NCI-H2081 (cell line): ENCODE results near the gene OSTM1.
A peak's percentile ranks its signal among the peaks of the same experiment; 100 is the strongest.

ENCODE experiments used
- DNase-seq, 2 experiments: peaks; one replicate each; lab custom pipeline; 2025; lab: John Stamatoyannopoulos, UW

The OSTM1 gene

DNA sequence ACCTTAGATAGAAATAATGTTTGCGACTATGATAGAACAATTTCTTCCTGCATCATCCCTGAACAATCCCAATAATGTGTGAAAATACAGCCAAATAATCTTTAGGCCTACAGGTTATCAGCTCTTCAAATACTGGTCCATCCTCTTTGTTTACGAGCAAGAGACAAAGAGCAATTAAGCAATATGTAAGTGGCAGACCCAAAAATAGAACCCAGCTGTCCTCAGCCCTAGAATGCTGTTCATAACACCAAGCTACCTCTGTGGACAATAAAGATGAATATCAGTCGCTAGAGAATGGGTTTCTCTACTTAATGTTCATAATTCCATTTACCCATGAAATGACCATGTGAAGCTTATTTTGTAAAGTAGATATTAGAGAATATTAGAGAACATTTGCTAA lies 28.4 kb upstream of the OSTM1 start:
- no peak for DNase-seq

DNA sequence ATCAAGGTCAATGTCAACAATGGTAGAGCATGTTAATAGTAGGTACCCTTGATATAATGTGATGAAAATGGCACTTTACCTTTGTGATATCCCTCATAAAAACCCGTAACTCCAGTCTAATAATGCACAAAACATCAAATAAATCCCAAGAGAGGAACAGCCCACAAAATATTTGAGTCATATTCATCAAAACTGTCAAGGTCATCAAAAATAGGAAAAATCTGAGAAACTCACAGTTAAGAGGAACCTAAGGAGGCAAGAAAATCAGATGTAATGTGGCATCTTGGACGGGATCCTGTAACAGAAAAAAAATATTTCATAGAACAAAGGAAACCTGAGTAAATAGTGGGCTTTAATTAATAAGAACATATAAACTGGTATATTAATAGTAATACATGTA lies 25.5 kb upstream of the OSTM1 start:
- no peak for DNase-seq

DNA sequence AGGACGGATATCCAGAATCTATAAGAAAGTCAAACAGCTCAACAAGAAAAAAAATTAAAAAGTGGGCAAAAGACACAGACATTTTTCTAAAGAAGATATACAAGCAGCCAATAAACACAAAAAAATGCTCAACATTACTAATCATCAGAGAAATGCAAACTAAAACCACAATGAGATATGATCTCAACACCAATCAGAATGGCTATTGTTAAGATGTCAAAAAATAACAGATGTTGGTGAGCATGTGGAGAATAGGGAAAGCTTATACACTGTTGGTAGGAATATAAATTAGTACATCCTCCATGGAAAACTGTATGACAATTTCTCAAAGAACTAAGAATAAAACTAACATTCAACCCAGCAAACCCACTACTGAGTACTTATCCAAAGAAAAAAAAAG lies 23.3 kb upstream of the OSTM1 start:
- no peak for DNase-seq

DNA sequence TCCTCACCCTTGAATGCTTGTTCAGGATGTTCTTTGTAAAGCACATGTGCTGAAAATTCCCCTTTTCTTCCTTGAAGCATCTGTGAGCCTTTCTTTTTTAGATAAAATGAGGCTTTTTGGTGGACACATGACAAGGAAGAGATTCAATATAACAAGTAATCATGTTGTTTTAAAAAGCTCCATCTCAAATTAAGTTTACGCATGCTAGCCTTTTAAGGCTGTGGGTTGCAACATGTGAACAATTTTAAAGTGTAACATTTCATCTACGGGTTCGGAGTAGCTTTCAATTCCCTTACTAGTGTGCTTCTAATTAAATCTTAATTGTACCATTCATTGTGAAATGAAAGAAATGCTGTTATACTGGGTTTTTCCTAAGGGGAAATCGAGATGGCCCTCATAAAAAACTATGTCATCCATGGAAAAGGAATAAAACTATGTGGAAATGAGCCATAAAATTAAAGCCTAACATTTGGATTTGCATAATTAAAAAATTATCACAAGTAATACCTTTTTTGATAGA lies 19.3 kb upstream of the OSTM1 start:
- no peak for DNase-seq

DNA sequence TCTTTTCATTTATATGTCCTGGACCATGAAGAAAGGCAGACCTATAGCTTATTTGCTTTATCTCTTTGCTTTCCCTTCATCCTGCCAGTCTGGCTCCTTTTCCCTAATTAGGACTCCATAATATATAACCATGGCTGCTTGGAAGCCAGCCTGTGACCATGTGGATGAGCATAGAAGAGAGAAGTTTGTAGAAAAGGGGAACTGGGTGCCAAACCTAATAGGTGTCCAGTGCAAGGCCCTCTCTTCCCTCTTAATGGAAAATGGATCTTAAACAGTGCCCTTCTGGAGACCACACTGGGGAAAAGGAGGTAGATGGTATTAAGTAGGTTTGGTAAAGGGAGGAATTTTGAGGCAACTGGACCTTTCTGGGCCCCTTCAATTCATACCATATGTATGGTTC lies 16.7 kb upstream of the OSTM1 start:
- DNase-seq, result no peak

DNA sequence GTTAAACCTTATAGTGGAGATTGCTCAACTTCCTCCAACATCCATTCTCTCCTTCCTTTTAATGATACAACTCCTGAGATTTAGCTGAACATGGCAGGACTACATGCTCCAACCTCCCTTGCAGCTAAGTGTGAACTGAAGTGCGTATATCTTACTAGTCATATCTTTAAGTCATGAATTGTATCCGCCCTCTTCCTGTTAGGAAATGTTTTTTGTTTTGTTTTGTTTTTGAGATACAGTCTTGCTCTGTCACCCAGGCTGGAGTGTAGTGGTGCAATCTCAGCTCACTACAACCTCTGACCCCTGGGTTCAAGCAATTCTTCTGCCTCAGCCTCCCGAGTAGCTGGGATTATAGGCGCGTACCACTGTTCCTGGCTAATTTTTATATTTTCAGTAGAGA lies 8.8 kb upstream of the OSTM1 start:
- no peak for DNase-seq

DNA sequence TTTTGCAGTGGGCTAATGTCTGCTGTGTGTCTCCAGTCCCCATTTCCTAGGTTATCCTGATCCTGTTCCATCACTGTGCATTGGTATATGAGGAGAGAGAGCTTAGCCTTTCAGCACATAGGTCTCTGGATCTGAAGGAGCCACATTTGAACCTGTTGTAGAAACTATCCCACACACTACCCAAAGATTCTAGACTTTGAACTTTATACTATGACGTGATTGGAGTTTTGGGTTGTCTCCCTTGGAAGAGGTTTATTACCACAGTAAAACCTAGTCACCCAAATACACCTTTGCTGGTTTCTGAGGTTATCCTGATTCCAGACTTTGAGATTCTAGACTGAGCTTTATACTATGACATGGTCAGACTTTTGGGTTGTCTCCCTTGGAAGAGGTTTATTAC lies 8.0 kb upstream of the OSTM1 start:
- no peak for DNase-seq

DNA sequence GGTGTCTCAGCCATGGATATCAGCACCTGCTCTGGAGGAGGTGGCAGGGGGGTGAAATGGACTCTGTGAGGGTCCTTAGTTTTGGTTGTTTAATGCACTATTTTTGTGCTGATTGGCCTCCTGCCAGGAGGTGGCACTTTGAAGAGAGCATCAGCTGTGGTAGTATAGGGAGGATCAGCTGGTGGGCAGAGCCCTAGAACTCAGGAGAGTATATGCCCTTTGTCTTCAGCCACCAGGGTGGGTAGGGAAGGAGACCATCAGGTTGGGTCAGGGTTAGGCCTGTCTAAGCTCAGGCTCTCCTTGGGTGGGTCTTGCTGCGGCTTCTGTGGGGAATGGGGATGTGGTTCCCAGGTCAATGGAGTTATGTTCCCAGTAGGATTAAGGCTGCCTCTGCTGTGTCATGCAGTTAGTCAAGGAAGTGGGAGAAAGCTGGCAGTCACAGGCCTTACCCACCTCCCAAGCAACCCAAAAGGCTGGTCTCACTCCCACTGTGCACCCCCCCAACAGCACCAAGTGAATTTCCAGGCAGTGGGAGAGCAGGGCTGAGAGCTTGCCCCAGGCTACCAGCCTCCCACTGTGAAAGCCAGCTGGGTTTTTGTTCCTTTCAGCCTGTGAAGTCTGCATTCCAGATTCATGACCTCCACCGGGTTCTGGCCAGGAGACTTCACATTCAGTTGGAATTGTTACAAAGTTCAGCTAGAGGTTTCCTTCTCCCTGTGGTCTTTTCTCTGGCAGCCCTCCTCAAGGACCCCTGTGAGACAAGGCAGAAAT lies 5.7 kb upstream of the OSTM1 start:
- no peak for DNase-seq

DNA sequence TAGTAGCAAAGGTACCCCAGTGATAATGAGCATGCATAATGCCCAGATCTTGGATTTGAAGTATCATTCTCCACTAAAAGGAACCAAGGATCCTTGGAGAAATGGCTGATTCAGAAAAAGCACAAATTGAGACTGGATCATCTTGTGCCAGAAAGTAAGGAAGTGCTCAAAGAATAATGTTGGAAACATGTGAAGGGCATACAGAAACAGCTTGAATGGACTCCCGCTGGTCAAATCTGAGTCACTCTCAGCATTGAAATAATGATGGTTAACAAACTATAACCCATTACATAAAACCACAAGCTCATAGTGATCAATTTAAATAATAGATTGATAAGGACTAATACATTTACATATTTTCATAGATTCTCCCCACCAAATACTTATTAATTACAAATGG lies 3.6 kb upstream of the OSTM1 start:
- no peak for DNase-seq

DNA sequence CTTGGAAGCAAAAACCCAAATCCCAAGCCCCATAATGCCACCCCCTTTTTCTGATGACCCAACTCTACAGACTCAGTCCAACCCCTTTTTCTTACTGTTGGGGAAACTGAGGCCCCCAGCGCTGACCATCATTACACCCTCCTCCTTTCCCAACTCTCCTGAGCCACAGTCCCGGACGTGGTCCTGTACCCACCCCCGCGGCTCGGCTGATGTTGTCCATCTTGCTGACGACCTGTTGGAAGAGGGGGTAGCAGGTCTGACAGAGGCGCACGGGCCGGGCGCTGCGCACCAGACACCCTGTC lies 533 bp downstream of the OSTM1 start:
- DNase-seq, result peak in 1 of 2 experiments; percentile 0

DNA sequence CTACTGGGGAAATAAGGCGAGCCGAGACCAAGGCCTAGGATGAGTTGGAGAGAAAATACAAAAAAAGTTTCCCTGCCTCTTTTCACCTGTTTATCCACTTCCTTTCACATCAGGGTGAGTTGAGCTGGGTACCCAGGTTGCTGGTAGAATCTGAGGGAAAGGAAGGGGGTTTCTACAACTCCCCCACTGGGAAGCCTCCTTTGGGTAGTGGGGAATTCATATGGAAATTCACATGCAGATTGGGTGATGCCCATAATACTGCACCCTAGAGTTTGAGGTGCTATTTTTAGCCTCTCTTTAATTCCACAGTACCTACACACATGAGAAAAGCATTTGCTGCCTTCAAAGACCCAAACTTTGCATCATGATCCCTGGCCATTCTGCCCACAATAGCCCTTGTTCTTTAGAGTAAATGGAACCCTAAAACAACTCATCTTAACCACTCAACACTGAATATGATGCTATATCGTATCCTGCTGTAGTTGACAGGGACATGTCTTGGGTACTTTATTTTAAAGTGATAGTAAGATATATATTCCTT lies 2.7 kb downstream of the OSTM1 start:
- DNase-seq, result no peak

DNA sequence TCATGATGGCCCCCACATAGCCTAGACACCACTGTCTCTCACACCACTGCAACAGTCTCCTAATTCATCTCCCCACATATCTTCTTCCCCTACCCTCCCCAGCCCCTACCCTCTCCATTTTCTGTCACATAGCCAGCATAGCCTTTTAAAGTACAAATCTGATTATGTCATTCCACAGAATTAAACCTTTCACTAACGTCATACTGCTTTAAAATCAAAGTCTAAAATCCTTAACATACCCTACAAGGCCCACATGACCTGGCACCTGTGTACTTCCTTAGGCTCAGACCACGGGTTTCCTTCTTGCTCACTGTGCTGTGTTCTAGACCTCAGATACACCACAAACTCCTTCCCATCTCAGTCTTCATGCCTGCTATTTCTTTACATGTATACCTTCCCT lies 5.9 kb downstream of the OSTM1 start:
- no peak for DNase-seq

DNA sequence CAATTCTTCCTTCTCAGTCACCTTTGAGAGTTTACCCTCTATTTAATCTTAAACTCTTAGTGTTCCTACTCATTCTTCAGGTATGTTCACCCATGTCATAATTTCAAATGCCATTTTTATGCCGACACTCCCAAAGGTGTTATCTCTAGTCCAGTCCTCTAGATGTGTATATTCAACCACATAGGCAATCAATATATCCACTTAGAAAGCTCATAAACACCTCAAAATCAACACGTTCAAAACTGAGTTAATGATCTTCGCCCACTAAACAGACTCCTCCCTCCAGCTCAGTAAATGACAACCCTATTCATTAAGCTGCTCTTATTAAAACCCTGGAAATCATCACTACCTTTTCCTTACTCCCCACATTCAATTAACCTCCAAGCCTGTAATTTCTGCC lies 6.4 kb downstream of the OSTM1 start:
- no peak for DNase-seq

DNA sequence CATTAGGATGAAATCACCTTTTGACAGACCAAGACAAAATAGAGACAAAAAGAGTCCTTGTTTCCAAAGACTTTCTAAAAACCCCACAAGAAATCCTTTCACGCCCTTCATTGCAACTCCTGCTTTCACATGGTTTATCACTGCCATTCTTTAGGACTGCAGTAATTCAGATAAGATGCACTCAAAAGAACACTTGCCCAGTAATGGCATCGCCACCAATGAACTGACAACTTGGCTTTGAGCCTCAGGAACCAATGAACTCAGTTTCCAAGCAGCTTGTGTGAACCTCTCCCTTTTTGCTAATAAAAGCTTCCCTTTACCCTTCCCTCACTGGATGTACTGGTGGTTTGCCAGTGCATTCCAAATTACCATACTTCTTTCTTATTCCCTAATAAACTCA lies 21.8 kb downstream of the OSTM1 start:
- DNase-seq, result no peak

DNA sequence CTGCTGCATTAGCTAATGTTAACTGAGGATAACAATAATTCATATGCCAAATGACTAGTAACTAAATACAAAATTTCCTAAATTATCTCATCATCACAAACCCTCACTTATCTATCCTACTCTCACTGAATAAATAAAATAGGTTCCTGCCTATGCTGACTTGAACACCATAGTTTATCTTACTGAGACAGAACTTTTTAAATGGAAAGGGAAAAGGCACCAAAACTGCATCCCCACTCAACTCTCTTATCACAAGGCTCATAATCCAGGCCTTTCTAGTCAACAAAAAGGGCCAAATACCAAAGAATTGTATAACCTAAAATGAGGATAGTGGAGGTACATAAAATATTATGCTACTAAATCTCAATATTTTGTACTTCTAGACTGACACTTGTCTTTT lies 23.1 kb downstream of the OSTM1 start:
- DNase-seq, result no peak

DNA sequence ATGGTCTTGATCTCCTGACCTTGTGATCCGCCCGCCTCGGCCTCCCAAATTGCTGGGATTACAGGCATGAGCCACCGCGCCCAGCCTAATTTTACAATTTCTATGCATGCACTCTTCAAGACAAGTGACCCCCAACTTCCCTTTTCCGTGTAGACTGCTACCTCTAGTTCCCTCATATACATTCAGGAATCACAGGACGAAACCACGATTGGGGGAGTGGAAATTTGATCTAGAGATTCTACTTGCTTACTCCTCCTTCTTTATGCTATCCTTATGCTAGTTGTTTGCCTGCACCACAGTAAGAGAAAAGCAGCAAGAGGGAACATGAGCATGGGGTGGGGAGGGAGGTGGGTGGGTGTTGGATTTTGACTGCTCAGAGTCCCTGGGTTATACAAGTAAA lies 34.9 kb downstream of the OSTM1 start:
- DNase-seq, result no peak

DNA sequence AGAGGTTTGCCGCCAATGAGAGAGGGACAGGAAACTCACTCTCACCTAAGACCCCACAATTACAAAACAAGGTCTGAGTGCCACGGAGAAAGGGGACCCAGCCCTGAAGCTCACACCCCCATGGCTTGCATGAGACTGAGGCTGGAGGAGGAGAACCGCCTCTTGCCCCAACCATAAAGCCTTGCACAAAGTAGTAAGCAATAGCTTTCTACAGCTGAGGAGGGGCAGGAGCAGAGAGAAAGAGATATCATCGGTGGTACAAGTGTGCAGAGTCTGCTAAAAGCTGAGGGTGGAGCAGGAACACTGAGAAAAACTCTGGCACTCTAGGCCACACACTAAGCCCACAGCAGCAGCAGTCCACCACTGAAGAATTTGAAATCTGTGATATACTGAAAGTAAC lies 37.7 kb downstream of the OSTM1 start:
- DNase-seq, result no peak

DNA sequence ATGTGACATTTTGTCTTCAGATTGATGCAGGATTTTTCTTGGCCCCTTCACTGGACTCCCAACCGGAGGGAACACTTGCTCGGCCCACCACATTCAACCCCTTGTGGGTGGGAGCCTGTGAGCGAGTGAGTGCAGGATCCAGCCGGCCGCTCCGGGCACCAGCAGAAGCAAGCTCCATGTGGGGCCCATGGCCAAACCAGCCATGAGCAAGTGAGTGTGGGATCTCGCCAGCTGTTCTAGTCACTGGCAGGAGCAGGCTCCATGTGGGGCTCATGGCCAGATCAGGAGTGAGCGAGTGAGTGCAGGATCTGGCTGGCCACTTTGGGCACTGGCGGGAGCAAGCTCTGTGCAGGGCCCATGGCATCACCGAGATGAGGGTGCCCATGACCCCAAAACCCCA lies 42.6 kb downstream of the OSTM1 start:
- no peak for DNase-seq

DNA sequence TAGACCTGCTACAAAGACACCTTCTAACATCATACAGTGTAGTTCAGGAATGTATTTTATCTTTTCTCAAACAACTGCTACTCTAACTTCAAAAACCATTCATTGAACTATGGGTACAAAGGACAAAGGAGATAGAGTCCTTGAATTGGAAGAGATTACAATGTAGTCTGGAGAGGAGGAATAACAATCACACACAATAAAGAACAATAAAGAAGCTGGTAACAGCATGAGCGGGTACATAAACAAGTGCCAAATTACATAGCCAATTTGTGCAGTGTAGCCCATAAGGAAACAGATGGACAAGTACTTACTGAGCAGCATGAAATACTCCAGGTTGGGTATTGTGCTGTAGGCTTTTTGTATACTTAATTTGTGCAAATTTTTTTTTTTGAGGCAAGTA lies 44.3 kb downstream of the OSTM1 start:
- no peak for DNase-seq

DNA sequence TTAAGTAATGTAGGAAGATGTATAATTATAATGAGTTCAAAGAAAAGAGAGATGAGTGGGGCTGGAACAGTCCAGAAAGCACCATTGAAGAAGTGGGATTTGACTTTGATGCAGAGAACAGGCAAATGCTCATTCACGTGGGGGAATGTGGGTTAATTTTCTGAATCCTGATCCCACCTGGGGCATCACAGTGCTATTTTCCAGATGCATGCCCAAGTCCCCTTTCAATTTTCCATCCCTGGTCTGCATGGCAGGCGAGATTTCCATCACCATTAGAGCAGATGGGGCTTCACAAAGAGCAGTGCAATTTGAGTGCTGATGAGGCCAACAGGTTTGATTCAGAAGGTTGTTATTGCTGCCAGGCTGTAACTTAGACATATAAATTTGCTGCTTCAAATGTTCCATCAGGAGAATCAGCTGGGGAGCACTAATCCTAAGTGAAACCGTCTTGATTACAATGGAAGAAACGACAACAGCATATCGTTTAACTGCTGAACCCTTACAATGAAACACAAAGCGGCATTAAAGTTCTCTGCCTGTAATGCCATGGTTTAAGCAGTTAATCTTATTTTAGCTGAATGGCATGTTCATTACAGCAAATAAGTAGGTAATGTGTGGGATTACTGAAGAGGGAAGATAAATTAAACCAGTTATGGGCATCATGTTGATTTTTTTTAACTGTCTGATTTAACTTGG lies 45.2 kb downstream of the OSTM1 start:
- peak in 1 of 2 experiments; percentile 31 for DNase-seq

DNA sequence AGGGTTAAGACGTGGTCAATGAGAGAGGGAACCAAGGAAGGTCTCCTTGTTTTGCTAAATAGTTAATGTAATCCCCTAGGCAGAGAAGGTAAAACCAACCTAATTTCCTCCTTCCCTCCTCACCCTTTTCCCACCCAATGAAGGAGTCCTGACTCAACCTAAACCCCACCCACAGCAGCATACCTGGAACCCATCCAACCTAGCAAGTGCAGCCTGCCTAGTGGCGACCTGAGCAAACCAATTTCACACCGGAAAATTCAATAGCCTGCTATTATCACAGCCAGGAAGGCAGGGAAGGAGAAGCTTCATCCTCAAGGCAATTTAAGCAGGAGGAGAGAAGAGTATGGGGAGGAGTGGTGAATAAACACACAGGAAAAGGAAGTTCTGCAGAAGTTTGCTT lies 46.9 kb downstream of the OSTM1 start:
- peak; percentile 30 to 68 for DNase-seq

DNA sequence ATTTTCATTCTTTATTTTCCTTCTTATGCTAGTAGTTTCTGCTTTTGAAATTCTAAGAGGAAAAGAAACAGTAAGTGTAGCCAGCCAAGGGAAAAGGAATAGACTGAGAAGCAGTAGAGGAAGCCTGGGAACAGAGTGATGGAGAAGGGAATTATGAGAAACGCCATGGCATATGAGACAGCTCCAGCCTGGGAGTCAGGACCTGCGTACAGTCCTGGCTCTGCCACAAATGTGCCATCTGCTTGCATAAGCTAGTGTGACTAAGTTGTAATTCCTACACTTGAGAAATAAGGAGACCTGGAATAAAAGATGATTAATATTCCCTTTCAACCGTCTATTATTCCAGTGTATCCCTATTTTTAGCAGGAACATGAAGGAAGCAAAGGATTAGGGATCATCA lies 47.5 kb downstream of the OSTM1 start:
- DNase-seq, result no peak

DNA sequence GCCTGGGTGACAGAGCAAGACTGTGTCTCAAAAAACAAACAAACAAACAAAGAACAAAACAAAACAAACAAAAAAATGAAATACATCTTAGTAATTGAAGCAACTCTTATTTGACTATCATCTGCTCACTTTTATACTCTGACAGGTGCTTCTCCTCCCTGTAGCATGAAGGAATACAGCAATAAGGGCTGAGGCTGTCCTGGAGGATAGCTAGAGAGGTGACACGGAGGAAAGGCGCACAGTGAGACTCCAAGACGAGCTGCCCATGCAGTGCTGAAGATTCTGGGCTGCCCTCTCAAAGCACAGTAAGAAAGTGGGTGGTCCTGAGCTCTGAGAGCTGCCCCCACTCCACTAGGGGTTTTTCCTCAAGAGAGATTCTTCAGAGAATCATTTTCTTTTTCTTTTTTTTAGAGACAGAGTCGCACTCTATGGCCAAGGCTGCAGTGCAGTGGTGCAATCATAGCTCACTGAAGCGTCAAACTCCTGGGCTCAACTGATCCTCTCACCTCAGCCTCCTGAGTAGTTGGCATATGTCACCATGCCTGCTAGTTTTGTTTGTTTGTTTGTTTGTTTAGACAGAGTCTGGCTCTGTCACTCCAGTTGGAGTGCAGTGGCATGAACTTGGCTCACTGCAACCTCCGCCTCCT lies 50.0 kb downstream of the OSTM1 start:
- no peak for DNase-seq
